ENCODE results near the gene INSM2.

INSM2 gene

GRCh38 chr14:35531960-35532747 lies 1.8 kb upstream of the INSM2 start:
- Mint-ChIP-seq H3K4me1 (peaks cover 6% of the 10 kb centered on the region), H3K9me3 (no peaks in the 10 kb centered on the region), H3K4me3 (no peak overlapping the region), H3K27me3 (peaks cover 18% of the 10 kb centered on the region), H3K36me3 (no peaks in the 10 kb centered on the region), H3K27ac (no peak overlapping the region)
- ATAC-seq (ENCODE audit: low read depth), result no peak
- no peak for DNase-seq (ENCODE audit: low spot score in 2 of 2)

GRCh38 chr14:35532783-35533356 lies 1.1 kb upstream of the INSM2 start:
- no peak for ATAC-seq (ENCODE audit: low read depth)
- peak overlapping the region; percentile 80 for H3K4me3 Mint-ChIP-seq
- H3K36me3 Mint-ChIP-seq, result peaks cover 1% of the 10 kb centered on the region
- no peaks in the 10 kb centered on the region for H3K9me3 Mint-ChIP-seq
- DNase-seq (ENCODE audit: low spot score in 2 of 2), result no peak
- peaks cover 18% of the 10 kb centered on the region for H3K27me3 Mint-ChIP-seq
- no peak overlapping the region for H3K27ac Mint-ChIP-seq
- H3K4me1 Mint-ChIP-seq, result peaks cover 6% of the 10 kb centered on the region

GRCh38 chr14:35534208-35534872 lies 376 bp downstream of the INSM2 start:
- H3K4me3 Mint-ChIP-seq, result peak overlapping the region; percentile 80
- ATAC-seq (ENCODE audit: low read depth) (peak; percentile 19), DNase-seq (ENCODE audit: low spot score in 2 of 2) (peak; percentile 1 to 27)
- peaks cover 16% of the 10 kb centered on the region for H3K27me3 Mint-ChIP-seq
- no peak overlapping the region for H3K27ac Mint-ChIP-seq
- peaks cover 3% of the 10 kb centered on the region for H3K36me3 Mint-ChIP-seq
- H3K4me1 Mint-ChIP-seq, result peaks cover 6% of the 10 kb centered on the region
- no peaks in the 10 kb centered on the region for H3K9me3 Mint-ChIP-seq

GRCh38 chr14:35534873-35535482 lies 1.0 kb downstream of the INSM2 start:
- Mint-ChIP-seq H3K4me3 (peak overlapping the region; percentile 78), H3K9me3 (no peaks in the 10 kb centered on the region), H3K36me3 (peaks cover 6% of the 10 kb centered on the region), H3K27ac (no peak overlapping the region), H3K27me3 (peaks cover 12% of the 10 kb centered on the region), H3K4me1 (peaks cover 6% of the 10 kb centered on the region)
- peak; percentile 80 for ATAC-seq (ENCODE audit: low read depth)
- peak; percentile 72 to 81 for DNase-seq (ENCODE audit: low spot score in 2 of 2)

GRCh38 chr14:35535483-35536112 lies 1.6 kb downstream of the INSM2 start:
- H3K4me1 Mint-ChIP-seq, result peaks cover 6% of the 10 kb centered on the region
- no peak for ATAC-seq (ENCODE audit: low read depth)
- H3K9me3 Mint-ChIP-seq, result no peaks in the 10 kb centered on the region
- peaks cover 7% of the 10 kb centered on the region for H3K36me3 Mint-ChIP-seq
- no peak overlapping the region for H3K27ac Mint-ChIP-seq
- H3K4me3 Mint-ChIP-seq, result no peak overlapping the region
- no peak for DNase-seq (ENCODE audit: low spot score in 2 of 2)
- peaks cover 9% of the 10 kb centered on the region for H3K27me3 Mint-ChIP-seq

- H3K4me3 Mint-ChIP-seq, result no peak overlapping the region
- peaks cover 4% of the 10 kb centered on the region for H3K27me3 Mint-ChIP-seq
- H3K4me1 Mint-ChIP-seq, result no peaks in the 10 kb centered on the region
- no peak for DNase-seq (ENCODE audit: low spot score in 2 of 2)
- no peak overlapping the region for H3K27ac Mint-ChIP-seq
- no peaks in the 10 kb centered on the region for H3K9me3 Mint-ChIP-seq
- ATAC-seq (ENCODE audit: low read depth), result no peak
- peaks cover 17% of the 10 kb centered on the region for H3K36me3 Mint-ChIP-seq
Measured at GRCh38 chr14:35539969-35540368, 6.0 kb downstream of the INSM2 start.

- Mint-ChIP-seq H3K9me3 (no peaks in the 10 kb centered on the region), H3K27ac (no peak overlapping the region), H3K36me3 (peaks cover 16% of the 10 kb centered on the region), H3K4me1 (no peaks in the 10 kb centered on the region), H3K4me3 (no peak overlapping the region), H3K27me3 (no peaks in the 10 kb centered on the region)
- DNase-seq (ENCODE audit: low spot score in 2 of 2) (no peak), ATAC-seq (ENCODE audit: low read depth) (no peak)
Measured at GRCh38 chr14:35543006-35543405, 9.0 kb downstream of the INSM2 start.

- peaks cover 4% of the 10 kb centered on the region for H3K36me3 Mint-ChIP-seq
- no peaks in the 10 kb centered on the region for H3K4me1 Mint-ChIP-seq
- H3K4me3 Mint-ChIP-seq, result no peak overlapping the region
- H3K27me3 Mint-ChIP-seq, result no peaks in the 10 kb centered on the region
- no peak overlapping the region for H3K27ac Mint-ChIP-seq
- ATAC-seq (ENCODE audit: low read depth) (no peak), DNase-seq (ENCODE audit: low spot score in 2 of 2) (no peak)
- H3K9me3 Mint-ChIP-seq, result no peaks in the 10 kb centered on the region
Measured at GRCh38 chr14:35549551-35549950, 15.6 kb downstream of the INSM2 start.

- Mint-ChIP-seq H3K4me1 (no peaks in the 10 kb centered on the region), H3K27ac (no peak overlapping the region), H3K27me3 (no peaks in the 10 kb centered on the region), H3K4me3 (no peak overlapping the region), H3K36me3 (peaks cover 4% of the 10 kb centered on the region), H3K9me3 (no peaks in the 10 kb centered on the region)
- ATAC-seq (ENCODE audit: low read depth) (no peak), DNase-seq (ENCODE audit: low spot score in 2 of 2) (no peak)
Measured at GRCh38 chr14:35551081-35551480, 17.1 kb downstream of the INSM2 start.

GRCh38 chr14:35553808-35554207 lies 19.8 kb downstream of the INSM2 start:
- H3K36me3 Mint-ChIP-seq, result peaks cover 2% of the 10 kb centered on the region
- H3K27me3 Mint-ChIP-seq, result no peaks in the 10 kb centered on the region
- no peak overlapping the region for H3K4me3 Mint-ChIP-seq
- ATAC-seq (ENCODE audit: low read depth) (no peak), DNase-seq (ENCODE audit: low spot score in 2 of 2) (no peak)
- H3K27ac Mint-ChIP-seq, result no peak overlapping the region
- no peaks in the 10 kb centered on the region for H3K9me3 Mint-ChIP-seq
- no peaks in the 10 kb centered on the region for H3K4me1 Mint-ChIP-seq

GRCh38 chr14:35556548-35556947 lies 22.6 kb downstream of the INSM2 start:
- H3K4me1 Mint-ChIP-seq, result no peaks in the 10 kb centered on the region
- no peak overlapping the region for H3K4me3 Mint-ChIP-seq
- H3K36me3 Mint-ChIP-seq, result peaks cover 2% of the 10 kb centered on the region
- ATAC-seq (ENCODE audit: low read depth) (no peak), DNase-seq (ENCODE audit: low spot score in 2 of 2) (no peak)
- no peaks in the 10 kb centered on the region for H3K27me3 Mint-ChIP-seq
- H3K27ac Mint-ChIP-seq, result no peak overlapping the region
- H3K9me3 Mint-ChIP-seq, result no peaks in the 10 kb centered on the region

GRCh38 chr14:35557221-35557747 lies 23.3 kb downstream of the INSM2 start:
- no peak overlapping the region for H3K27ac Mint-ChIP-seq
- ATAC-seq (ENCODE audit: low read depth) (no peak), DNase-seq (ENCODE audit: low spot score in 2 of 2) (no peak)
- H3K27me3 Mint-ChIP-seq, result no peaks in the 10 kb centered on the region
- H3K4me1 Mint-ChIP-seq, result no peaks in the 10 kb centered on the region
- H3K4me3 Mint-ChIP-seq, result no peak overlapping the region
- no peaks in the 10 kb centered on the region for H3K9me3 Mint-ChIP-seq
- peaks cover 2% of the 10 kb centered on the region for H3K36me3 Mint-ChIP-seq

GRCh38 chr14:35558680-35559079 lies 24.7 kb downstream of the INSM2 start:
- DNase-seq (ENCODE audit: low spot score in 2 of 2), result no peak
- ATAC-seq (ENCODE audit: low read depth), result no peak
- Mint-ChIP-seq H3K4me3 (no peak overlapping the region), H3K9me3 (no peaks in the 10 kb centered on the region), H3K4me1 (no peaks in the 10 kb centered on the region), H3K27me3 (no peaks in the 10 kb centered on the region), H3K27ac (no peak overlapping the region), H3K36me3 (peaks cover 2% of the 10 kb centered on the region)

Data from memory B cell (primary cell).